HG03135 (cell line): ENCODE measurements around the gene PTPN14.

Experiments
- ATAC-seq: cut with Tn5 transposase; IDR thresholded peaks from one replicate; pipeline ENCODE4 v1.9.1; 2021; ENCODE audit warnings: mild to moderate bottlenecking, moderate library complexity; ENCODE audit not compliant: unreplicated experiment

Gene PTPN14

GRCh38 chr1:214458541-214458940 is 92.9 kb downstream of the PTPN14 start:
- no peak for ATAC-seq

DNA sequence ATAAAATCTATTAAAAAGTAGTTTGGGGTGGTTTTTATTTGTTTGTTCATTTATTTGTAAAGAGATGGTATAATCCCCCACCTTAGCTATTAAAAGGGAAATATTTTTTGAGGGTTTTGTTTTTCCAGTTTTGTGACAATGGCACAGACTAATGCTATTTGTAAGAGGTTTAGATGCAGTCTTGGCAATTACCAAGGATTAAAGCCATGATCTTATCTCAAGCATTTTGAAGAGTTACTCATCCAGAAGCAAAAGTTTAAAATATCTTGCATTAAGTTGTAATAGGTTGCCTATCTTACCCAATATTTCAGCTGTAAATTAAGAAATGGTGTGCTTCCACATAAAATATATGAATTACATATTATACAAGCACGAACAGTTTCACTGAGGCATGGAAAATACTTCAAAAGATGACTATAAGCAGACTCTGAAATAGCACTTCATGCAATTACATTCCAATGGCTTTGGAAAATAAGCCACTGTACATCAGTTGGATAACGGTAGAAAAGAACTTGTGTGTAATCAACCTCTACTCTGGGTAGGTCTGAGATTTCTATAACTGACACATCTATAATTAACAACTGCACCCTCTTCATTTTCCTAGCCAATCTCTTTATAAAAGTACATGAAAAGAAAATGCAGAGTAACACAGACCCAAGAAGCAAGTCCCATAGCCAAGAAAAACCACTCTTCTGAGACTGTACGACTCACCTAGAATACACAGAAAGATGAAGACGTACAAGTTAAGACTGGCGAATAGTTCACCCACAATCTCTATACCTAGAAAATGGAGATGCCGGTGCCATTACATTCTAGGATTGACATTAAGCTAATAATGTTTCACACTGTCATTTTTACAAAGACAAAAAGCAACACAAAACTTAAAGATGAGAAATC is 95.2 kb downstream of the PTPN14 start:
- ATAC-seq, result no peak

DNA sequence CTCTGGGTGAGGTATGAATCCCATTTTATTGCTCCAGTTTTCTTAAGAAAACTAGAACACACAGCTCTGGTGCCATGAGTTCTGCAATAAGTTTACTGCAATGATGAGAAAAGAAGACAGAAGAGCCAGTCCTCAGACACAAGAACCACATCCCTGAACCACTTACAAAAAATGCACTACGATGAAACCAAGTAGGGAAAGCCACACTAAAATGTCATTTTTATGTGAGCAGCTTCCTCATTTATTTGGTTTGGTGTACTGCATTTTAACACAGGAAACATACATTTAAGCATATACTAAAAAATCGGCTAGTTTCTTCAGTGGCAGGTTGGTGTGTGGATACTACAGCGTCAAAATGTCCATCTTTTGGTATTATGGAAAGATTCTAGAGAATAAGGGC is 95.9 kb downstream of the PTPN14 start:
- ATAC-seq, result no peak

- ATAC-seq, result no peak
Measured at GRCh38 chr1:214454569-214455396, 96.6 kb downstream of the PTPN14 start.

DNA sequence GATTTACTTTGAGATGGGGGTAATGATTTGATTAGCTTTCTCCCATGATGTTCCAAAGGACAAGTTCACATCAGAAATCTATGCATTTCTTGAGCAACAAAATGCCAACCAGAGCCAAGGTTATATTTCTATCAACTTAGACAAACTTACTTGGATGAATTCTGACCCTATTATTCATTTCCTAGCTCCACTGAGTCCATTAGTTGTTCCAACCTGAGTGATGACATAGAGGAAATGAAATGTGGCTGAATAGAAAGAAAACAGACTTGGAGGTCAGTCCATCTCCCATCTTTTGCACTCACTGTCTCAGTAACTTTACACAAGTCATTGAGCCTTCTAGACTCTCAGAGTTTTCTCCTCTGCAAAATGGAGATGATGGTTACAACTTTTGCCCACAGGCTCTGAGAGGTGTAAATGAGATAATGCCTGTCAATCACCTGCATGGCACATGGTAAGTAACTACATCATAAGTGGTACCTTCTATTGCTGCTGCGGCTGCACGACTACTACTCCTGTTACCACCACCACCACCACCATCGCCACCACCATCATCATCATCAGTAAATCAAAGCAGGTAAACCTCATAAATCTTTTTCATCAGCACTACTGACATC is 98.2 kb downstream of the PTPN14 start:
- no peak for ATAC-seq

GRCh38 chr1:214452152-214452784 is 99.1 kb downstream of the PTPN14 start:
- ATAC-seq, result no peak

GRCh38 chr1:214451596-214451995 is 99.8 kb downstream of the PTPN14 start:
- no peak for ATAC-seq

GRCh38 chr1:214449371-214449770 is 102.0 kb downstream of the PTPN14 start:
- no peak for ATAC-seq

GRCh38 chr1:214448536-214448935 is 102.9 kb downstream of the PTPN14 start:
- no peak for ATAC-seq

DNA sequence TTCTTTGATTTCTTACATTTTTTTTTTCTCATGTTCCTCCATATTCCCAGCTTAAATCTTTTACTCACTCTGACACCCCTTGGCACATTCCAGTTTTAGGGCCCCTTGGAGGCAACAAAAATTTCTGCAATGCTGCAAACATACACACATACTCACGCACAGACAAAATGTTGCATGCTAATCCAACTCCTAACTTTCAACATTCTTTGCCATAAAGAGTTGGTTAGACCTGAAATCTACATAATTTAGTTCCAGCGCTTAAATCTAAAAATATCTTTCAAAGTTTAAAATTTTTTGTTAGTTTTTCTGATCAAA is 103.9 kb downstream of the PTPN14 start:
- no peak for ATAC-seq

GRCh38 chr1:214446772-214447556 is 104.4 kb downstream of the PTPN14 start:
- no peak for ATAC-seq

- no peak for ATAC-seq
Measured at GRCh38 chr1:214445831-214446614, 105.4 kb downstream of the PTPN14 start.

DNA sequence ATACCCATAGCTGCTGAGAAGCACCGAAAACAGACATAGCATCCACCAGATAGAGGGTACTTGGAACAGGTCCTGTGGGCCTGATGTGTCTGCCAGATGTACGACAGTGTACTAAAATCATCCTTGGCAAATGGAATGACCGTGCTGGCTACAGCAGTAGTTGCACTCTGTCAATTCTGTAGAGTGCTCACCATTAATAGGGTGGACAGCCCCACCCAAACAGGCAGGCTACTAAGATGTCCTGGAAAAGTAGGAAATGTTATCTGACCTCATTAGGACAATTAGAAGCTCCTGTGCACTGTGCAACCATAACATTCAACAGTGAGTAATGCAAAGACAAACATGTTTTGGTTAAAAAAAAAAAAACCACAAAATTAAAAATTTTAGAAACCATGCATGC is 106.2 kb downstream of the PTPN14 start:
- ATAC-seq, result no peak

DNA sequence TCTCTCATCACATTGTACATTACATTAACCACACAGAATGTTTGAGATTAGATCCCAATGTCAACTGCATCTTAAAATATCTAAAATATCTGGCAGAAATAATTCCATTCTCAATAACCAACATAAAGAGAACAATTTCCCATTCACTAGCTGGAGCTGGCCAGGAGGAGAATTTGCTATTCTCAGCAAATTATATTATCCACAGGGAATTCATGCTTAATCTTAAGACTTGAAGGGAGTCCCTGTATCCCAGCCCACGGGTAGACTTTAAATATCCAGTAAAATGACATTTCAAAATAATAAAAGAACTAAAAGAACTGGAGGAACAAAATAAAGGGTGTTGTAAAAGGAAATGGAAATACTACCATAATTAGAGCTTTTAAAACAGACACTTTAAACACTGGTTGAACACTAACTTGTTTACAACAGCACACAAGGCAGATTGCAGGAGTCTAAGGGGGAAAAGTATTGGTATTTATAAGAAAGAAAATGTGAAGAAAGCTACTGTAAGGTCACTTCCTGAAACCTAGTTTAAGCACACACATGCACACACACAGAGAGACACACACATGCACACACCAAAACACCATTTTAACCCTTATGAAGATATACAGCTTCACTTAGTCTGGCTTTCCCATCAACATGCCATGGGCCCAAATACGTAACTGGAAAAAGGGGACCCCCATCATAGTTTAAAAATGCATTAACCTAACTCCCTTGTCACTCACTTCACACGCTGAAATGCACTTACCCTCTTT is 107.0 kb downstream of the PTPN14 start:
- no peak for ATAC-seq

DNA sequence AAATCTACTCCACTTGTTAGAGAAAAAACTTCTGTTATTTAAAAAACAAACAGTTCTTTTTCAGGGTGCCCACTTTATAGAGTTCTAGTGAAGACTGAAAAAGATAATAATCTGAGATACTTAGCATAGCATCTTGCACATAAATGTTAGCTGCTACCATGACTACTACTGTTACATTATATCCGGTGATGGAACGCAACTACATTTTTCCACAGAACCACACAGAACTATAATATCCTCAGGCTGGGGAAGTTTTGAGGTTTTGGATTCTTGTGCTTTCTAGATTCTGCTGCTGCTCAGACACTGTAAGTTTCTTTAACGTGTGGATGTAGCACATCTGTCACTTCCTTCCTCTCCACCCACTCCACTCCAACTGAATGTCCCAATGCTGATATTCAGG is 110.3 kb downstream of the PTPN14 start:
- ATAC-seq, result no peak

DNA sequence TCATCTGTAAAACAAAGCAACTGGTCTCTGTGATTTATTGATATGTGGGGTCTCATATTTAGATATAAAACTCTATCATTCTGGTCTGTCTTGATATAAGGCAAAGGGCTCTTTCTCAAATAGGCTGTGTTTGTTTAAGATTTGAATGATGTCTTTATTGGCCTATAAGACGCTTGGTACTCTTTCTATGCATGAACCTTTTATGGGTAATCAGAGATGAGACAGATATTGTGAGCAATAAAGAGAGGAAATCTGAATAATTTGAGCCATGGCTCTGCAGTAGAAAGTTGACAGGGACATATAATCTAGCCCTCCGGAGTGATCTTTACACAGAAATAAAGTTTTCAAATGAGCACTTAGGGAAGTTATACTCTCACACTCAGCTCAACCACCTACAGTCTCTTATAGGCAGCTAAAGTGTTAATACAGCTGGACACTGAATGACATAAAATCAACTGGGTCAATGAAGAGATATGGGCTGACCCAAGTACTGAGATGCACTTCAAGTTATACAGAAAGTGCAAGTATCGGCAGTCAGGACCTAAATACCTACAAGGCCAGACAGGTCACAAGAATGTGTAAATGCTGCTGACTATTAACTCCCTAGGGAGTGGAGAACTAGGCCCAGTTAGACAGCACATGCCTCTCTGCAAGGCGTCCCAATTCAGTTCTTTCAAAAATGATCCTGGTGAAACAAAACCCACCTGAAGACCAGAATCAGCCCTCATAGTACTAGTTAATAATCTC is 111.0 kb downstream of the PTPN14 start:
- no peak for ATAC-seq

GRCh38 chr1:214439352-214440119 is 111.9 kb downstream of the PTPN14 start:
- peak; percentile 82 for ATAC-seq
